HG02798 (cell line): ENCODE data around the gene MAGED4B.
"Not testable (repeated sequence)": the region's sequence is repeated elsewhere in the genome, so short reads cannot be mapped to it uniquely, and the experiment has no call there.

Source experiments
- ATAC-seq: cut with Tn5 transposase; IDR thresholded peaks from one replicate; pipeline ENCODE4 v1.9.1; 2021; ENCODE audit warnings: mild to moderate bottlenecking; ENCODE audit not compliant: unreplicated experiment, poor library complexity

Gene MAGED4B

GRCh38 chrX:52068666-52069640 is at the start of gene MAGED4B:
TSS of gene MAGED4B (minus strand) at chrX:52069183. CDS start at chrX:52068172, 1,011 bp downstream.
- ATAC-seq = not testable (repeated sequence)

GRCh38 chrX:52118262-52118661 is 49.3 kb upstream of the MAGED4B start:
- no peak for ATAC-seq

GRCh38 chrX:52082578-52082977 is 13.6 kb upstream of the MAGED4B start:
- ATAC-seq = no peak

- ATAC-seq = no peak
Measured at GRCh38 chrX:52078131-52078530, 9.1 kb upstream of the MAGED4B start.

- not testable (repeated sequence) for ATAC-seq
Measured at GRCh38 chrX:52042288-52042687, 26.7 kb downstream of the MAGED4B start.

- ATAC-seq = no peak
Measured at GRCh38 chrX:52034211-52034610, 34.8 kb downstream of the MAGED4B start.

- ATAC-seq = no peak
Measured at GRCh38 chrX:52031371-52031770, 37.6 kb downstream of the MAGED4B start.

- no peak for ATAC-seq
Measured at GRCh38 chrX:52015794-52016193, 53.2 kb downstream of the MAGED4B start.
